Panc1 (cell line): ENCODE data around the gene COL5A2.

Experiments
- POLR2AphosphoS5 ChIP-seq: IDR thresholded peaks from 2 replicates; pipeline ENCODE4 v1.6.1; 2012; ENCODE audit warnings: mild to moderate bottlenecking, low read depth, low read length, moderate library complexity
- SIN3A ChIP-seq: IDR thresholded peaks from 2 replicates; pipeline ENCODE4 v1.6.1; 2012; ENCODE audit warnings: low read depth, mild to moderate bottlenecking, low read length, moderate library complexity, borderline replicate concordance; ENCODE audit not compliant: insufficient read depth
- TCF7L2 ChIP-seq: IDR thresholded peaks from 2 replicates; pipeline ENCODE4 v1.6.1; 2011; ENCODE audit warnings: mild to moderate bottlenecking, low read depth, low read length, inconsistent platforms
- TF ChIP-seq, protein P1 (sequence below): fragments of 450-650 bp; IDR thresholded peaks from 2 replicates; pipeline ENCODE4 v1.5.1; 2017; ENCODE audit warnings: mild to moderate bottlenecking

DNA sequence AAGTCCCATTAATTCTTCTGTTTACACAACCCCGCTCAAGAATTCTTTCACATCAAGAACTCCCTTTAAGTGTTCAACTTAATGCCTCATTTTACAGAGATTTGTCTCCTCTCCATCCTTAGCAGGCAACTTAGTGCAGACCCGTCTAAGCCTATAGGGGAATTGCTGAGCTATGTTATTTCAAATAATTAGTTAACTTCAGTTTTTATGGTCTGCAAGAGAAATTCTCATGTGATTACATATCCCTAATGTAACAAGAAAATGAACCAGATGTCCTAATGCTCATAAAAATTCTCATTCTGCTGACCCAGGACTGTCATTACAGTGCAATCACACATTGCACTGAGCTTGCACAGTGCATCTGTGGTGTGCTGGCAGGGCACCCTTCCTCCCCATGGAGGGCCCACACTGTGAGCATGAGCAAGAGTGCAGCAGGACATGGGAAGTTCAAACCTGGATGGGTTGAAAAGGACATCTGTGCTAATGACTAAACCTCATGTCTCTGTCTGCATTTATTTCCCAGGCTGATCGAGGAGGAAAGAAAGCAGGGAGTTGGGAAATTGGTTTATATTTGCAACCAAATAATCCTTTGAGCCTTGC lies 97.1 kb downstream of the COL5A2 start:
- no peak for TF ChIP-seq SIN3A
- no peak for TF ChIP-seq TCF7L2
- TF ChIP-seq, protein P1, sequence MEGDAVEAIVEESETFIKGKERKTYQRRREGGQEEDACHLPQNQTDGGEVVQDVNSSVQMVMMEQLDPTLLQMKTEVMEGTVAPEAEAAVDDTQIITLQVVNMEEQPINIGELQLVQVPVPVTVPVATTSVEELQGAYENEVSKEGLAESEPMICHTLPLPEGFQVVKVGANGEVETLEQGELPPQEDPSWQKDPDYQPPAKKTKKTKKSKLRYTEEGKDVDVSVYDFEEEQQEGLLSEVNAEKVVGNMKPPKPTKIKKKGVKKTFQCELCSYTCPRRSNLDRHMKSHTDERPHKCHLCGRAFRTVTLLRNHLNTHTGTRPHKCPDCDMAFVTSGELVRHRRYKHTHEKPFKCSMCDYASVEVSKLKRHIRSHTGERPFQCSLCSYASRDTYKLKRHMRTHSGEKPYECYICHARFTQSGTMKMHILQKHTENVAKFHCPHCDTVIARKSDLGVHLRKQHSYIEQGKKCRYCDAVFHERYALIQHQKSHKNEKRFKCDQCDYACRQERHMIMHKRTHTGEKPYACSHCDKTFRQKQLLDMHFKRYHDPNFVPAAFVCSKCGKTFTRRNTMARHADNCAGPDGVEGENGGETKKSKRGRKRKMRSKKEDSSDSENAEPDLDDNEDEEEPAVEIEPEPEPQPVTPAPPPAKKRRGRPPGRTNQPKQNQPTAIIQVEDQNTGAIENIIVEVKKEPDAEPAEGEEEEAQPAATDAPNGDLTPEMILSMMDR, result no peak
- TF ChIP-seq POLR2AphosphoS5, result no peak
